Measurements from ENCODE around the gene RUNX2.

Gene RUNX2

DNA sequence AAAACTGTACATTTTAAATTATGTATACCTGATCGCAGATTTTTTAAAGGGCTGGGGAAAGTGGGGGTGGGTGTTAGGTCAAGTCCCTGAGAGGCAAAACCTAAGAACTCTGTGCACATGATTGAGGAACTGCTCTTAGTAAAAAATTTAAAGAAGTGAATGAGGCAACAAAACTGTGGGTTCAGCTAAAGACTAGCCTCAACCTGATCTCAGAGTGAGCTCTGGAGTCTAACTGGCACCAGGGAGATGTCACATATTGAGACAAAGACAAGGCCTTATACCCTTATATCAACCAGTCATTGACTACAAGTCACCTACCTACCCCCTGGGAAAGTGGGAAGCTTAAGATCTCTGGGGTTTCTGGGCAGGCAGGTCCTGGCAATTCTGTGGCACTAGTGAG, 27.4 kb upstream of the RUNX2 start:
- Histone ChIP-seq H4K91ac (ENCODE audit: low read depth, low read length) (no peak overlapping the region), H3K4me2 (ENCODE audit: low read length) (no peak overlapping the region), H3K27me3 (ENCODE audit: insufficient read depth, low read length) (no peaks in the 10 kb centered on the region), H4K12ac (ENCODE audit: low read depth, low read length) (no peak overlapping the region), H2BK120ac (ENCODE audit: insufficient read depth, low read length, poor library complexity) (no peak overlapping the region), H2BK5ac (ENCODE audit: low read depth, low read length, poor library complexity) (no peak overlapping the region), H3K4me1 (ENCODE audit: control insufficient read depth in 1 of 2, insufficient read depth in 2 of 2, low read length in 2 of 2) (no peaks in the 10 kb centered on the region), H3K27ac (ENCODE audit: low read depth, low read length) (no peak overlapping the region), H3K79me2 (ENCODE audit: control insufficient read depth, insufficient read depth, low read length, poor library complexity) (no peaks in the 10 kb centered on the region), H2AK5ac (ENCODE audit: low read length) (no peak overlapping the region), H3K36me3 (ENCODE audit: control insufficient read depth in 1 of 2, insufficient read depth in 2 of 2, low read length in 2 of 2) (no peaks in the 10 kb centered on the region), H2BK12ac (ENCODE audit: low read length) (no peak overlapping the region), H3K18ac (ENCODE audit: low read length) (no peak overlapping the region), H4K8ac (ENCODE audit: low read depth, low read length) (no peak overlapping the region), H3K14ac (ENCODE audit: low read length) (no peak overlapping the region), H2AFZ (ENCODE audit: insufficient read depth, low read length, poor library complexity) (no peak overlapping the region), H3K4me3 (ENCODE audit: low read depth, low read length) (no peak overlapping the region), H3K9me3 (ENCODE audit: insufficient read depth, low read depth, low read length) (no peaks in the 10 kb centered on the region), H3K23ac (ENCODE audit: low read length) (no peak overlapping the region), H3K9ac (ENCODE audit: low read length) (no peak overlapping the region), H3K79me1 (ENCODE audit: low read length) (no peaks in the 10 kb centered on the region), H3K4ac (ENCODE audit: low read depth, low read length) (no peak overlapping the region)
- no CpG with 5 or more reads among the region's 1 CpG for WGBS (ENCODE audit: extremely low coverage, insufficient coverage, insufficient read length)
- no peak for DNase-seq

DNA sequence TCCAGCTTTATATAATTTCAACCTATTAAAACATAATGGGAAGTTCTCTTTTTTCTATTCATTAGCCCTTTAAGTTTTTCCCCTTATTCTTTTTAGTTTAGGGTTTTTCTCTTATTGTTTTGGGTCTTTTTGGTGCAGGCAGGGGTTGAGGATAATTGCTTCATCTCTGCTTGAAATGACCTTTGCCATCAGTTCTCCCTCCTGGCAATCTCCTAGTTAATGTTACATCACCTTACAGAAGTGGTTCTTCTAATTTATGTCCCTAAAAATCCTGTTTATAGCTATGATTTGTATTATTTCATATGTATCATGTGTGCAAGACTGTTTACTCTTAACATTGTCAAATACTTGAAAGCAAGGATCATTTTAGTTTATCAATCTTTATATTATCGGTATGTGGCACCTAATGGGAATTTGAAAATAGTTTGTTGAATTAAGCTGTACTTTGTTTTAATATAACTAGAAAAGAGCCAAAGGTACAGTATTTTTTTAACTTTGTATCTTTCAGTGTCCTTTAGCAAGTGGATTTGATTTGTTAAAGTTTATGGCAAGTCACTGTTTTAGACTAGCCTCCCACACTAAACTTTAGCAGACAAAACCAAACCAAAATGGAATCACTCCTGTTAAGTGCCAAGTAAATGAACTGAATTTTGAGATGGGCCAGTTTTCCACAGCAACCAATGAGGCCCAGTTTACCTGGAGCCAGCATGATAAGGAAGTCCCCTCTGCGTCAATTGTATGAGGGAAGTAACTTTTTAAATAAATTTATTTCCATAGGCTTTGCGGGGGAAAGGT, 26.6 kb upstream of the RUNX2 start:
- Histone ChIP-seq H2AK5ac (ENCODE audit: low read length) (no peak overlapping the region), H2AFZ (ENCODE audit: insufficient read depth, low read length, poor library complexity) (no peak overlapping the region), H3K4me2 (ENCODE audit: low read length) (no peak overlapping the region), H3K79me1 (ENCODE audit: low read length) (no peaks in the 10 kb centered on the region), H2BK5ac (ENCODE audit: low read depth, low read length, poor library complexity) (no peak overlapping the region), H2BK12ac (ENCODE audit: low read length) (no peak overlapping the region), H4K12ac (ENCODE audit: low read depth, low read length) (no peak overlapping the region), H2BK120ac (ENCODE audit: insufficient read depth, low read length, poor library complexity) (no peak overlapping the region), H4K91ac (ENCODE audit: low read depth, low read length) (no peak overlapping the region), H3K27ac (ENCODE audit: low read depth, low read length) (no peak overlapping the region), H3K79me2 (ENCODE audit: control insufficient read depth, insufficient read depth, low read length, poor library complexity) (no peaks in the 10 kb centered on the region), H3K14ac (ENCODE audit: low read length) (no peak overlapping the region), H4K8ac (ENCODE audit: low read depth, low read length) (no peak overlapping the region), H3K9me3 (ENCODE audit: insufficient read depth, low read depth, low read length) (peaks cover 2% of the 10 kb centered on the region), H3K18ac (ENCODE audit: low read length) (no peak overlapping the region), H3K36me3 (ENCODE audit: control insufficient read depth in 1 of 2, insufficient read depth in 2 of 2, low read length in 2 of 2) (no peaks in the 10 kb centered on the region), H3K27me3 (ENCODE audit: insufficient read depth, low read length) (no peaks in the 10 kb centered on the region), H3K9ac (ENCODE audit: low read length) (no peak overlapping the region), H3K4ac (ENCODE audit: low read depth, low read length) (no peak overlapping the region), H3K4me3 (ENCODE audit: low read depth, low read length) (no peak overlapping the region), H3K23ac (ENCODE audit: low read length) (no peak overlapping the region), H3K4me1 (ENCODE audit: control insufficient read depth in 1 of 2, insufficient read depth in 2 of 2, low read length in 2 of 2) (no peaks in the 10 kb centered on the region)
- no peak for DNase-seq
- no CpG with 5 or more reads among the region's 3 CpGs for WGBS (ENCODE audit: extremely low coverage, insufficient coverage, insufficient read length)

DNA sequence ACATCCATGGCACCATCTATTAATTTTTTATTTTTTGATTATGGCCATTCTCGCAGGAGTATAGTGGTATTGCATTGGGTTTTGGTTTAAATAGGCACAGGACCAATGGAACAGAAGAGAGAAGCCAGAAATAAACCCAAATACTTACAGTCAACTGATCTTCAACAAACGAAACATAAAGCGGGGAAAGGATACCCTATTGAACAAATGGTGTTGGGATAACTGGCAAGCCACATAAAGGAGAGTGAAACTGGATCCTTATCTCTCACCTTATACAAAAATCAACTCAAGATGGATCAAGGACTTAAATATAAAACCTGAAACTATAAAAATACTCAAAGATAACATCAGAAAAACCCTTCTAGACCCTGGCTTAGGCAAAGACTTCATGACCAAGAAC, 25.3 kb upstream of the RUNX2 start:
- Histone ChIP-seq H2BK5ac (ENCODE audit: low read depth, low read length, poor library complexity) (no peak overlapping the region), H2AFZ (ENCODE audit: insufficient read depth, low read length, poor library complexity) (no peak overlapping the region), H3K9me3 (ENCODE audit: insufficient read depth, low read depth, low read length) (peaks cover 4% of the 10 kb centered on the region), H3K18ac (ENCODE audit: low read length) (no peak overlapping the region), H3K27ac (ENCODE audit: low read depth, low read length) (no peak overlapping the region), H3K14ac (ENCODE audit: low read length) (no peak overlapping the region), H3K36me3 (ENCODE audit: control insufficient read depth in 1 of 2, insufficient read depth in 2 of 2, low read length in 2 of 2) (peaks cover 0 to 2% of the 10 kb centered on the region in 2 experiments), H4K12ac (ENCODE audit: low read depth, low read length) (no peak overlapping the region), H3K4me3 (ENCODE audit: low read depth, low read length) (no peak overlapping the region), H4K8ac (ENCODE audit: low read depth, low read length) (no peak overlapping the region), H2AK5ac (ENCODE audit: low read length) (no peak overlapping the region), H3K79me2 (ENCODE audit: control insufficient read depth, insufficient read depth, low read length, poor library complexity) (no peaks in the 10 kb centered on the region), H3K4ac (ENCODE audit: low read depth, low read length) (no peak overlapping the region), H3K4me1 (ENCODE audit: control insufficient read depth in 1 of 2, insufficient read depth in 2 of 2, low read length in 2 of 2) (no peaks in the 10 kb centered on the region), H3K9ac (ENCODE audit: low read length) (no peak overlapping the region), H3K23ac (ENCODE audit: low read length) (no peak overlapping the region), H4K91ac (ENCODE audit: low read depth, low read length) (no peak overlapping the region), H3K79me1 (ENCODE audit: low read length) (no peaks in the 10 kb centered on the region), H3K27me3 (ENCODE audit: insufficient read depth, low read length) (no peaks in the 10 kb centered on the region), H2BK12ac (ENCODE audit: low read length) (no peak overlapping the region), H2BK120ac (ENCODE audit: insufficient read depth, low read length, poor library complexity) (no peak overlapping the region), H3K4me2 (ENCODE audit: low read length) (no peak overlapping the region)
- WGBS (ENCODE audit: extremely low coverage, insufficient coverage, insufficient read length): no CpG with 5 or more reads among the region's 3 CpGs
- no peak for DNase-seq

DNA sequence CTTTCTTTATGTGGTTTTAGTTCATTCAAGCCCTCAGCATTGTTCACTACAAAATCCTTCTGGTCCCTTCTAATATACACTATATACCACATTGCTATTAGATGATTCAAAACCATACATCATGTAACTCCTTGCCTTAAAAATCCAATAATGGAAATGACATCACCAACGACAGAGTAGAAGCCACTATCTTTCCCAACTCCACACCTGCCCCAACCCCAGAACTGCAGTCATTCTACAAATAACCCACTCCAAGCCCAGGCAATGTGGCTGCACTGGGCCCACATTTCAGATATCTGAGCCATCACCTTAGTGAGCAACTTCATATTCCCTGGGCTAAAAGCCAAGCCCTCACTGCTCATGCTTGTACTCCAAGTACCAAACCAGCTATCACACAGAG, 22.6 kb upstream of the RUNX2 start:
- Histone ChIP-seq H3K4me1 (ENCODE audit: control insufficient read depth in 1 of 2, insufficient read depth in 2 of 2, low read length in 2 of 2) (no peaks in the 10 kb centered on the region), H3K14ac (ENCODE audit: low read length) (no peak overlapping the region), H2AK5ac (ENCODE audit: low read length) (no peak overlapping the region), H2BK120ac (ENCODE audit: insufficient read depth, low read length, poor library complexity) (no peak overlapping the region), H3K79me1 (ENCODE audit: low read length) (no peaks in the 10 kb centered on the region), H3K9me3 (ENCODE audit: insufficient read depth, low read depth, low read length) (peaks cover 6% of the 10 kb centered on the region), H2BK12ac (ENCODE audit: low read length) (no peak overlapping the region), H3K4ac (ENCODE audit: low read depth, low read length) (no peak overlapping the region), H2BK5ac (ENCODE audit: low read depth, low read length, poor library complexity) (no peak overlapping the region), H3K9ac (ENCODE audit: low read length) (no peak overlapping the region), H2AFZ (ENCODE audit: insufficient read depth, low read length, poor library complexity) (no peak overlapping the region), H3K4me2 (ENCODE audit: low read length) (no peak overlapping the region), H4K12ac (ENCODE audit: low read depth, low read length) (no peak overlapping the region), H4K91ac (ENCODE audit: low read depth, low read length) (no peak overlapping the region), H3K27ac (ENCODE audit: low read depth, low read length) (no peak overlapping the region), H3K27me3 (ENCODE audit: insufficient read depth, low read length) (no peaks in the 10 kb centered on the region), H3K79me2 (ENCODE audit: control insufficient read depth, insufficient read depth, low read length, poor library complexity) (no peaks in the 10 kb centered on the region), H3K18ac (ENCODE audit: low read length) (no peak overlapping the region), H3K4me3 (ENCODE audit: low read depth, low read length) (no peak overlapping the region), H4K8ac (ENCODE audit: low read depth, low read length) (no peak overlapping the region), H3K23ac (ENCODE audit: low read length) (no peak overlapping the region), H3K36me3 (ENCODE audit: control insufficient read depth in 1 of 2, insufficient read depth in 2 of 2, low read length in 2 of 2) (peaks cover 0 to 6% of the 10 kb centered on the region in 2 experiments)
- DNase-seq: no peak
- WGBS (ENCODE audit: extremely low coverage, insufficient coverage, insufficient read length): no CpG with 5 or more reads among the region's 1 CpG

Measured in trophoblast cell (in vitro differentiated cells and primary cell).